Endothelial cell of hepatic sinusoid (primary cell): ENCODE data around the gene PRKCA.

ENCODE experiments used
- in situ Hi-C: cut with HindIII; loops from 2 replicates; pipeline ENCODE4 v1.10.0; 2017; ENCODE audit warnings: low sequenced_read_pairs

Gene PRKCA

GRCh38 chr17:66632731-66633130, 330.3 kb downstream of the PRKCA start:
- in situ Hi-C loops, result no loop called here

GRCh38 chr17:66633317-66633965, 331.0 kb downstream of the PRKCA start:
- in situ Hi-C loops, result no loop called here

- in situ Hi-C loops, result no loop called here
Observed at GRCh38 chr17:66634193-66634592, 331.8 kb downstream of the PRKCA start.

- in situ Hi-C loops, result no loop called here
Observed at GRCh38 chr17:66635386-66636045, 333.1 kb downstream of the PRKCA start.

DNA sequence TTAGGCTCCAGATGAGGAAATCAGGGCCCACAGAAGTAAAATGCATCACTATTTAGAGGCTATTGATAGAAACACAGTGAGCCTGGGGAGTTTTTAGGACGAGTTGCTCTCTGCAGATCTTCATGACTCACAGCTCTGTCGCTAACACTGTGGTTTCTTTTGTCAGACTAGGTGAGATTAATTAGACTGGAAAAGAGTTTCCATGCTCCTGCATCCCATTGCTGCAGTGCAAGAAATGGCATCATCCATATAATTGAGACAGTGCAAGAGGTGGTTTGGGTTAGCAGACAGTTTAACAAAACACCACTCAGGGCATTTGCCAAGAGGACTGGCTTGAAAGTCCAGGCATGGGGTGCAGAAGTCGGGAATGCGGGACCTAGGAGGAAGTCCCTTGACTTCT, 333.7 kb downstream of the PRKCA start:
- in situ Hi-C loops, result no loop called here

DNA sequence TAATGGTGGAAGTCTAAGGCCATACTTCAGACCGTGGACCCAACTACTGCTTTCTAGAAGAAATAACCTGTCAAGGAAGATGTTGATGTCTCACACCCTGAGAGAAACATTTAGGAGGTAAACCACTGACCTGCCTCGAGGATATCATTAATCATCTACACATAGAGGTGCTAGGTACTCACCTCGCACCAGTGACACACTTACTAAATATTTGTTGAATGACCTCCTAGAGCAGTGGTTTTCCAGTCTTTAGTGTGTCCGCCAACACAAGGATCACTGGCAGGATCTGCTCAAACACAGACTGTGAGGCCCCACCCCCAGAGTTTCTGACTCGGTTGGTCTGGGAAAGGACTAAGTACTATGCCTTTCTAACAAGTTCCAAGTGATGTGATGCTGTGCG, 335.1 kb downstream of the PRKCA start:
- in situ Hi-C loops, result no loop called here

DNA sequence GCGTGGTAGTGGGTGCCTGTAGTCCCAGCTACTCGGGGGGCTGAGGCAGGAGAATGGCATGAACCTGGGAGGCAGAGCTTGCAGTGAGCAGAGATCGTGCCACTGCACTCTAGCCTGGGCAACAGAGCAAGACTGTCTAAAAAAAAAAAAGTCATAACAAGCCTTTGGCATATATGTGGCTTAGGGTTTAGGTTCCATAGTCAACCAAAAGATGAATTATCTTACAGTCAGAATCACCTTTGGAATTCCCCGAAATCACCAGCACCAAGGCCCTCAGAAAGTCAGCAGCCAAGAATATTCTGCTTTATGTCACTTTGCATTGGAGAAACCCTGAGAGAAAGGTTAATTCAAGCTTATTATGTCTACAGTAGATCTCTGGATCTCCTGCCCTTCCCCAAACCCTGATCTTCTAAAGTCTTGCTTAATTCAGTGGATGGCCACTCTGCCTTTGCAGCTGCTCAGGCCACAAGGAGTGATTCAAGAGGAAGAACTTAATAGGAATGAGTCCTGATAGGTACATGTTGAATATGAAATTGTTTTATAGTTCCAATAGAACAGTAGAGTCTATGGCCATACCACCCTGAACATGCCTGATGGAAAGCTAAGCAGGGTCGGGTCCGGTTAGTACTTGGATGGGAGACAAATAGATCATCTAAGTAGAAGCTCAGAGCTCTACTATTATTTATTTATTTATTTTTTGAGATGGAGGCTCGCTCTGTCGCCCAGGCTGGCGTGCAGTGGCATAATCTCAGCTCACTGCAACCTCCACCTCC, 336.5 kb downstream of the PRKCA start:
- in situ Hi-C loops, result no loop called here

GRCh38 chr17:66643815-66644710, 341.6 kb downstream of the PRKCA start:
- in situ Hi-C loops, result no loop called here

- in situ Hi-C loops, result no loop called here
Observed at GRCh38 chr17:66645259-66645658, 342.8 kb downstream of the PRKCA start.

GRCh38 chr17:66647391-66647983, 345.1 kb downstream of the PRKCA start:
- in situ Hi-C loops, result no loop called here

DNA sequence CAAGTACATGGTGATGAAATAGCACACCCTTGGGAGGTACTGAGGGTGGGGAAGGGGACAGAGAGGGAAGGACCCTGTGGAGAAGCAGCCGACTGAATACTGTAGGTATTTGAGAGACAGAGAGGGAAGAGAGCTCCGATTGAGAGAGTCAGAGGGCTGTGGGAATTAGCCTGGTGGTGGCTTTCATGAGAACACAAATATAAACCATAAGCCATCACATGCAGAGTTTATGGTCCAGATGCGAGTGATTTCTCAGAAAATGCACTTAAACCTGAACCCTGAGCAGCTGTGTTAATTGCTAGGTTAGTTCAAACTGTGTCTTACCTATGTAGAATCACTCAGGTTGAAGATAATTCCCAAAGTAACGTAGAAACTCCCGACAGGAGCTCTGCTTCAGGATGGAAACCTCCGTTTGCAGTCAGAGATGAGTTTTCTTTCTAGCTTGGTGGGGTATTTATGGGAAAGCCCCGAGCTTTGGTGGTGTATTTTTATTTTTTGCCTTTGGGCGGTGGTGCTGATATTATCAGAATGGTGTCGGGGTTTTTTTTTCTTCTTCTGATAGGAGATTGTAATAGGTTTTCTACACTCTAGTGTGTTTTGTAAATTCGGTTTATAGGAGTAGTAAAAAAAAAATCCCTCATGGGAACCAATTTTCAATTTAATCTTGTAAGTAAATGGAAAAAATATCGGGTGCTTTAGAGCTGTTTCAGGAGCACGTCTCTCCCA, 347.6 kb downstream of the PRKCA start:
- in situ Hi-C loops, result loop anchor here (5.0 to 25.0 kb wide), 2 partner anchors 63 to 413 kb away; partner anchors contain the start of gene APOH

DNA sequence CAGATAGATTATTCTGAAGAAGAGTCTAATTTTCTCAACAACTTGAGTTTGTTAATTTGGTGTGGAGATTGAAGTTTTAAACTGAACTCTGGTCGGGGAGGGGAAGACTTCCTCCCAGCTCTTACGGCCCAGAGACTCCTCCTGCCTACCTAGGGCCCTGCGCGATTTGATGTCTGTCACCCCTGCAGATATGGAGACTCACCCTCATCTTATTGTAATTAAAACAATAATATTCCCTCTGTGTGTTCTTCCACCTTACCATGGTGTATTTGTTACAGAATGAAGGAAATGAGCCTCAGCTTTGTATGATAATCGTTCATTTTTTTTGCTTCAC, 348.1 kb downstream of the PRKCA start:
- in situ Hi-C loops, result loop anchor here (5.0 to 25.0 kb wide), 2 partner anchors 63 to 413 kb away; partner anchors contain the start of gene APOH

- in situ Hi-C loops, result loop anchor here (5.0 to 25.0 kb wide), 2 partner anchors 66 to 416 kb away; partner anchors contain the start of gene APOH
Observed at GRCh38 chr17:66652840-66653507, 350.6 kb downstream of the PRKCA start.

GRCh38 chr17:66654106-66654740, 351.8 kb downstream of the PRKCA start:
- in situ Hi-C loops, result loop anchor here (5.0 to 25.0 kb wide), 2 partner anchors 67 to 417 kb away; partner anchors contain the start of gene APOH

GRCh38 chr17:66654764-66655163, 352.4 kb downstream of the PRKCA start:
- in situ Hi-C loops, result loop anchor here (5.0 to 25.0 kb wide), 2 partner anchors 67 to 417 kb away; partner anchors contain the start of gene APOH

DNA sequence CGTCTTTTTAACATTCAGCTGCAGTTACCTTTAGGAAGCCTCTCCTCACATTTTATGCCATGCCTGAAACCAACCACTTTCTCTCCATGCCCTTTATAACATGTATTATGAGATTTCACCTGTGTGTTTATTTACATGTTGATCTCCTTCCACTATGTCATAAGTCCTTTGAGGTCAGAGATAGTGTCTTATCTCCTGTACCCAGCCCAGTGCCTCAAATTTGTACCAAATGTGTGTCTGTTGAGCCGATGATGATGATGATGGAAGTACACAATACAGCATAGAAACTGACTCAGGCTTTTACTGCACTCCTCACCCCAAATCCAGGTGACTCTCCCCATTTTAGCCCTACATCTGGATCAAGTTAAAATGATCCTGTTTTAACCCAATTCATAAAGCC, 353.0 kb downstream of the PRKCA start:
- in situ Hi-C loops, result loop anchor here (25.0 kb wide), 1 partner anchor 418 kb away; the partner anchor contains the start of gene APOH

- in situ Hi-C loops, result loop anchor here (25.0 kb wide), 1 partner anchor 419 kb away; the partner anchor contains the start of gene APOH
Observed at GRCh38 chr17:66655861-66656260, 353.4 kb downstream of the PRKCA start.
